Stimulated activated CD4-positive, alpha-beta T cell treated with anti-CD3 and anti-CD28 coated beads, Interleukin-4, amount 100 ng/mL, for 48 hours (primary cell): ENCODE measurements around the gene MYL11.
"Not testable (repeated sequence)": the region's sequence is repeated elsewhere in the genome, so short reads cannot be mapped to it uniquely, and the experiment has no call there.

ENCODE experiments used
- DNase-seq, 2 donors: peaks; one replicate each; pipeline ENCODE4 v3.0.0-alpha.2; 2020; ENCODE audit warnings: low read depth in 2 of 2

MYL11 gene, protein sequence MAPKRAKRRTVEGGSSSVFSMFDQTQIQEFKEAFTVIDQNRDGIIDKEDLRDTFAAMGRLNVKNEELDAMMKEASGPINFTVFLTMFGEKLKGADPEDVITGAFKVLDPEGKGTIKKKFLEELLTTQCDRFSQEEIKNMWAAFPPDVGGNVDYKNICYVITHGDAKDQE

GRCh38 chr16:30374538-30374937, at the start of gene MYL11:
Gene MYL11 (plus strand): TSS chr16:30374802. CDS start chr16:30374858, 56 bp downstream.
- no peak for DNase-seq

- peak; percentile 75 to 81 for DNase-seq
These were observed 40.1 kb upstream of the MYL11 start for GRCh38 chr16:30334473-30334989.

GRCh38 chr16:30335028-30335597, 39.5 kb upstream of the MYL11 start:
- DNase-seq, result peak; percentile 72 to 80

DNA sequence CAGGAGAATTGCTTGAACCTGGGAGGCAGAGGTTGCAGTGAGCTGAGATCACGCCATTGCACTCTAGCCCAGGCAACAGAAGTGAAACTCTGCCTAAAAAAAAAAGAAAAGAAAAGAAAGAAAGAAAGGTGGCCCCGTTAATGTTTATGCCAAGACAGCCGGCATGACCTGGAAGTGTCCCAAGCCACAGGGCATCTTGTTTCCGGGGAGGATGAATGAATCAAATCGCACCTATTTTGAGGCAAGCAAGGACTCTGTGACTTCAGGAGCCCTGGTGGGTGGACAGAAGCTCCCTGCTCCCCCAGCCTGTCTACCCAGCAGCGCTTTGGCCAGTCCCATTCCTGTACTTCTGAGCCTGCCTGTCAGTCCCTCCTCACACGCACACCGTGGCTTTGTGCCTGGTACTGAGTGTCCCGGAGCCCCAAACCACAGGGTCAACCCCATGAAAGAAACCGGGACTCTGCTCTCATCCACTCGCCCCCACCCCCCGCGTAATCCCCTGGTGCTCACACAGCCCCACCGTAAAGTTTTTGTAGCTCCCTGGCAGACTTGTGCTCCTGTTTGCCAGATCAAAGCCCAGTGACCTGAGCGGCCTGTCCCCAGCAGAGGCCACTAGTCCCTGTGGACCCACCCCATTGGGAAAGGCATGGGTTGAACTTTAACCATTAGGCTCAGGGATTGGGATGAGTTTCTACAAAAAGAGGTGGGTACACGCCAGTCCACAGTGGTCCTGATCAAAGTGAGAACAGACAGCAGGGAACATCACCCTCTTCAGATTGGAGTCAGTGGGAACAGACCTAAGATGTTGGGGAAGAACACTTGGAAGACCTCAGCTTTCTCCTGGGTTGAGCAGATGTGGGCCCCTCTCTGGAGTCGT, 38.8 kb upstream of the MYL11 start:
- DNase-seq, result no peak

GRCh38 chr16:30337964-30338357, 36.6 kb upstream of the MYL11 start:
- DNase-seq, result not testable (repeated sequence)

DNA sequence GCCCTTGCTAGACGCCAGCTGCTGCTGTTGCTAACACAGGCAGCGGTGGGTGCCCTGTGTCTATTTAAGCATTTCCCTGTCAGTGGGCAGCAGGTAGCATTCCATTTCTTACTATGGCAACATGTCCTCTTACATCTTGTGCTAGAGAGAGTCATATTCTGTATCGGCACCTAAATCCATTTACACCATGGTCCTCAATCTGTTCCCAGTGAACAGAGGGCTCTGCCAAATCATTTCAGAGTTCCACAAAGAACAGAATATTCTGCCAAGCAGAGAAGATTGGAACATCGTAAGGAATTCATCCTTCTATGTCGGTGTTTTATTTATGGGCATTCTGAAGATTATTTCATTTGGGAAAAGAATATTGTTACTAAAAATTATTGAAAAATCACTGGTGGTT, 35.9 kb upstream of the MYL11 start:
- DNase-seq, result not testable (repeated sequence)

DNA sequence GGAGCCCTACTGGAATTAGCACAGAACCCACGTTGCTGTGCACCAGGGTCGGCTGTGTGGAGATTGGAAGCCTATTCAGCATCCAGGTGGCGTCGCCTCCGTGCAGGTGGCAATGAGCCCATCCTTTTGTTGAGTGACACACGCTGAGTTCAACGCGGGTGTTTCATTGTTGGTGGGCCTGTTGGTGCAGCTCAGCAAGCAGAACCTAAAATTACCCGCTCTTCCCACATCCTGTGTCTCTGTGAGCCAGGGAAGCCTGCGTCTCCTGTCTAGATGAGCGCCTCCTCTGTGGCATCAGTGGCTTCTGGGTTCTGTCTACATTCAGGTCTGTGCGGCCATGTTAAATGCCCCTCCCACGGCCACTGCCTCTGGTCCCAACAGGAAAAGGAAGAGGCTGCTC, 34.0 kb upstream of the MYL11 start:
- no peak for DNase-seq

DNA sequence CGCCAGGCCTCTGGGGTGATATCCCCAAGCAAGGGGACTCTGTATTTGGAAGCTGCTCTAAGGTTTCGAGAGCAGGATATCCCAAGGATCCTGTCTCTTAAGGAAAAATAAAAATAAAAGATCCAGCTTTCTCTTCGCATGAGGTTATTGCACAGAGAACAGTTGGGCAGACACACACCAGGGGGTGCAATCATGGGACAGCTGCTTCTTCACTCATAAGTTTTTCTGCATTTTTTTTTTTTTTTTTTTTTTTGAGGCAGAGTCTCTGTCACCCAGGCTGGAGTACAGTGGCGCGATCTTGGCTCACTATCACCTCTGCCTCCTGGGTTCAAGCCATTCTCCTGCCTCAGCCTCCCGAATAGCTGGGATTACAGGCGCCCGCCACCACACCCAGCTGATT, 32.6 kb upstream of the MYL11 start:
- not testable (repeated sequence) for DNase-seq

- no peak for DNase-seq
These were observed 31.7 kb upstream of the MYL11 start for GRCh38 chr16:30342751-30343490.

- not testable (repeated sequence) for DNase-seq
These were observed 31.1 kb upstream of the MYL11 start for GRCh38 chr16:30343491-30343820.

DNA sequence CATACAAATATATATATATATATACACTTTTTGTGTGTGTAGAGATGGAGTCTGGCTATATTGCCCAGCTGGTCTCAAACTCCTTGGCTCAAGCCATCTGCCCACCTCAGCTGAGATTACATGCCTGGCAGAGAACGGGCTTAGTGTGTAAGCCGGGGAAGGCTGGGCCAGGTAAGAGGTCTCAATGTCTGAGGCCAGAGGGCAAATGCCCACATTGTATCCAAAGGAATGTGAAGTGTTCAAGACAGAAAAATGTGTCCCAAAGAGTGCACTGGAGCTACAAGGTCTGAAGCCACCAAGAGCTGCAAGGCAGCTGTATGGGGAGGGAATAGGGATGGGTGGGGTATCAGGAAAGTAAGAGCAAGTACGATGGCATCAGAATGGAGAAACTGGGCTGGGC, 28.3 kb upstream of the MYL11 start:
- no peak for DNase-seq

DNA sequence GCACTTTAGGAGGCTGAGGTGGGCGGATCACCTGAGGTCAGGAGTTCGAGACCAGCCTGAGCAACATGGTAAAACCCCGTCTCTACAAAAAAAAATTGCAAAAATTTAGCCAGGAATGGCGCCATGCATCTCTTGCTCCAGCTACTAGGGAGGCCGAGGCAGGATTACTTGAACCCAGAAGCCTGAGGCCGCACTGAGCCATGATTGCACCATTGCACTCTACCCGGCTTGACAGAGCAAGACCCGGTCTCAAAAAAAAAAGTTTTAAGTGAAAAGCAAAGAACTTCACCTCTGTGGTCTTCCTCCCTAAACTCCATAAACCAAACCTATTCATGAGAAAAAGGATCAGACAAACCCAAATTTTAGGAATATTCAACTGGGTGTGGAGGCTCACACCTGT, 26.5 kb upstream of the MYL11 start:
- no peak for DNase-seq

DNA sequence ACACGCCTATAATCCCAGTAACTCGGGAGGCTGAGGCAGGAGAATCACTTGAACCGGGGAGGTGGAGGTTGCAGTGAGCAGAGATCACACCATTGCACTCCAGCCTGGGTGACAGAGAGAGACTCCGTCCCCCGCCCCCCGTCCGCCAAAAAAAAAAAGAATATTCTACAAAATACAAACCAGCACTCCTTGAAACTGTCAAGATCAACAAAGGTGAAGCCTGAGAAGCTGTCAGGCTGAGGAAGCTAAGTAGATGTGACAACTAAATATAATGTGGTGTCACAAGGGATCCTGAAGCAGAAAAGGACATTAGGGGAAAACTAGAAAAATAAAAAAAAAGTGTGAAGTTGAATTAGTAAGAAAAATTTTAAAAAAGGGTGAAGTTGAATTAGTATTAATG, 25.7 kb upstream of the MYL11 start:
- no peak for DNase-seq

- no peak for DNase-seq
These were observed 24.9 kb upstream of the MYL11 start for GRCh38 chr16:30349675-30350074.

DNA sequence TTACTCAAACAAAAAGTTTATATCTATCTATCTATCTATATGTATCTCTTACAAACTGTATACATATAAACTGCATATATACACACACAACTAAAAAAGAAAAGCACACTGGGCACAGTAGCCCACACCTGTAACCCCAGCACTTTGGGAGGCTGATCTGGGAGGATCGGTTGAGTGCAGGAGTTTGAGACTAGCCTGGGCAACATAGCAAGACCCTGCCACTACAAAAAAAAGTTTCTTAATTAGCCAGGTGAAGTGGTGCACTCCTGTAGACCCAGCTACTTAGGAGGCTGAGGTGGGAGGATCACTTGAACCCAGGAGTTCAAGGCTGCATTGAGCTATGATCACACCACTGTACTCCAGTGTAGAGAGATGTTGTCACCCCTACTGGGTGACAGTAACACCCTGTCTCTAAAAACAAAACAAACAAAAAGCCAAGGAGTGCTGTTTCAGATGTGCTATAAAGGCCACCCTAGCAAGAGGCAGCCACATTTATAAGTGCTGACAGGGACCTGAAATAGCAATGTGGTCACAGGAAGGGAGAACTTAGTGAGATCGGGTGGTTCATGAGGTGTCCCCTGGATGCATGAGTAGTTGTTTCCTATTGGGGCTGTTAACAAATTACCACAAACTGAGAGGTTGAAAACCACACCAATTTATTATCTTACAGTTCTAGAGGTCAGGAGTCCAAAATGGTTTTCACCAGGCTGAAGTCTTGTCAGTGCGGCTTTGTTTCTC, 24.3 kb upstream of the MYL11 start:
- no peak for DNase-seq

DNA sequence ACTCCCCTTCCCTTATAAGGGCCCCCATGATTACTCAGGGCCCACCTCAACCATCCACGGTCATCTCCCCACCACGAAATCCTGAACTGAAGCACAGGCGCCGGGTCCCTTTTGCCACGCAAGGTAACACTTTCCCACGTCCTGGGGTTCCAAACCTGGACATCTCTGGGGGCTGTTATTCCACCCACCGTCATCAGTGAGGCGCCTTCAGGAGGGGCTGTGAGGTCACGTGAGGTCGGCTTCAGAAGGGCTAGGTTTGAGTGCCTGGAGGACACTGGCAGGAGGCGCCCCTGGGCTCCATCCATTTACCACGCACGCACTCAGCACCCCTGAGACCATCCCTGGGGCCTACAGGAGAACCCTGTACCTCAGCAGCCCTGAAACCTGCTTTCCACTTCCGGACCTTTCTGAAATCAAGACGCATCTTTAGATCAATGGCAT, 23.6 kb upstream of the MYL11 start:
- no peak for DNase-seq

GRCh38 chr16:30351586-30352419, 22.8 kb upstream of the MYL11 start:
- no peak for DNase-seq

DNA sequence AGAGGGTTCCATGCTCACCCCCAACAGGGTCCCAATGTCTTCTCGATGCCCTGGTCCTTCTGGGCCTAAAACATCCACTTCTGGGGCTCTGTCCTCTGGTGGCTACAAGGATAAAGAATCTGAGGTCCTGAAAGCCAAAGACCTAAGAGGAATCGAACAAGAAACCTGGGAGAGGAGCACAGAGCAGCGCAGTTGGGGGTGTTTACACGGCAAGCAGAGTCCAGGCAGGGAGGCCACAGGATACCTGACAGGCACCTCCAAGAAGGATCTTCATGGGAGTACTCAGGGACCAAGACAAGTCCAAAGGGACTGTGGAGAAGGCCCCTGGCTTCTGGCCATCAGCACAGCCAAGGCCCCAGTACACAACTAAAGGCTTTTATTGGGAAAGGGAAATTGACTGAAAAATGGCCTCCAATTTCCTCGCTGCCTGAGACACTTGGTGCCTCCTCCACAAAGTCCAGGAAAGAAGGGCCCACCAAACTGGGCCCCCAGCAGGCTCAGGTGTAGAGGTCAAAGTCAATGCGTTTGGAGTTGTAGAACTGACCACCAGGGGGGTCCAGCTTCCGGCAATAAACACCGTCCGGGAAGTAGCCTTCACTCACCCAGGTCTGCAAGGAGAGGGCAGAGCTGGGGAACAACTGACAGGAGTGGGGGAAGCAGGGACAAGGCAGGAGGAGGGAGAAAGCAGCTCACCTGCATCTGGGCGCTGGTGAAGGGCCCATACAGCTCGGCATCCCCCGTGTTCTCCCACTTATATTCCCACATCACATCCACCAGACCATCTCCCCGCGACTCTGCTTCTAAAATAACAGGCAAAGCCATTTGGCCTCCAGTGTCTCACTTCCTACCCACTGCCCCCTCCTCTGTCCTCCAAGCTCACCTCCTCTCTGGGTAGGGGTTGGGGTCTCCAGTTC, 21.9 kb upstream of the MYL11 start:
- no peak for DNase-seq

DNA sequence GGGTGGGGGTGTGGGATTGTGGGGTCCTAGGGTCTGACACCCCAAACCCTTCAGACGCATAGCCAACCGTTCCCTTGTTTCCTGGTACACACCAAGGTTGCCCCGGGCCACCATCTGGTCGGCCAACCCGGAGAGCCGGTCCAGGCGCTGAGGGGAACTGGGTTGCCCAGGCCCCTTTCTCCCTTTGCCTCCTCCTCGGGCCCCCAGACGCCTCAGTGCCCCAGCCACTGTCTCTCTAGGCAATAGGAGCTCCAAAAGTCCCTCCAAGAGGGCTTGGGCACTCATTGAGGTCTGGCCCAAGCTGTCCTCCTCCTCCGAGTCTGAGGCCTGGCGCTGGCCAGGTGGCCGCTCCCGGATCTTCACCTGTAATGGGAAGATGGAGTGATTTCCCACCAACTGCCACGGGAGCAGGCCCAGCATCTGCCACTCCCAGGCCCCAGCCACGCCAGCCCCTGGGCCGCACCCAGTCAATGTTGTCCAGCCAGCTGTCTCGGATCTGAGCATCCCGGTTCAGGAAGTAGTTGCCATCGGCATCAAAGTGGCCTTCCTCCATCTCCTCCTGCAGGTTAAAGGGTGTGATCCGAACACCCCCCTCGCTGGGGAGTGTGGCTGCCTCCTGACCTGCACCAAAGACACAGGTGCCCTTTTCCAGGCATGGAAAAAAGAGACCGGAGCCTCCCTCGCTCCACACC, 21.0 kb upstream of the MYL11 start:
- DNase-seq, result no peak
